Activated CD4-positive, CD25-positive, alpha-beta regulatory T cell (primary cell): ENCODE measurements around the gene OOEP.

ENCODE experiments used
- DNase-seq, 4 experiments: peaks; one replicate each; lab custom pipeline; 2025; lab: John Stamatoyannopoulos, UW

OOEP gene

DNA sequence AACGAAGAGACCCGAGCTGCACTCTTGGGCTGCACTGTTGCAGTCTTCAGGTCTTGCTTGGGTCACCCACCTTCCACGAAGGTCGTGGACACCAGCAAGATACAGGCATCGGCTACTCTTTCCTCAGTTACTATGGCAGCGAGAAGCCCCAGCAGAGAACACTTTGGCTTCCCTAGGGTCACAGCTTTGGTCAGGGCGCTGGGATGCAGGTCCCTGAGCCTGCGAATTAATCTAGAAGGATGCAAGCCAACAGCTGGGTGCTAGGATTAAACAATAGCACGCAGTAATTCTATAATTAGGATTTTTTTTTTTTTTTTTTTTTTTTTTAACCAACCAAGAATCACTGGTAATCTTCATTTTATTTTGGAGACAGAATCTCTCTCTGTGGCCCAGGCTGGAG is 5.1 kb downstream of the OOEP start:
- no peak for DNase-seq

DNA sequence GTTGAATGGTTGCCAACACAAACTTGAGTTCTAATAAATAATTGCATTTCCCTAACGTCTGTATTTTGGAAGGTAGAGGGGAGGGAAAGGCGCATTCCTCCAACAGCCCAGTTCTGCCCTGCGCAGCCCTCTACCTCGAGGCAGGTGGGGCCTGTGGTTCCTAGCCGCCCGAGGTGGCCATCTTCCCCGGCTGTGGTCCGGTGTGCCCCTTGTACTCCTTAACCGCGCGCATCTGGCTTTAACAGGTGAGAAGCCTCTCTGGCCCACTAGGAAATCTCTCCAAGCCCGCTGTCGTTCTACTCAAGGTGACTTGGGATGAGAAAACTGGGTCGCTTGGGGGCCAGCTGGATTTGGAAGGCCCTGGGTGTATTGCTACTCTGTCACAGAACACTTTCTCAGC is 5.6 kb downstream of the OOEP start:
- no peak for DNase-seq

- DNase-seq, result no peak
Measured at GRCh38 chr6:73363537-73363875, 6.2 kb downstream of the OOEP start.

DNA sequence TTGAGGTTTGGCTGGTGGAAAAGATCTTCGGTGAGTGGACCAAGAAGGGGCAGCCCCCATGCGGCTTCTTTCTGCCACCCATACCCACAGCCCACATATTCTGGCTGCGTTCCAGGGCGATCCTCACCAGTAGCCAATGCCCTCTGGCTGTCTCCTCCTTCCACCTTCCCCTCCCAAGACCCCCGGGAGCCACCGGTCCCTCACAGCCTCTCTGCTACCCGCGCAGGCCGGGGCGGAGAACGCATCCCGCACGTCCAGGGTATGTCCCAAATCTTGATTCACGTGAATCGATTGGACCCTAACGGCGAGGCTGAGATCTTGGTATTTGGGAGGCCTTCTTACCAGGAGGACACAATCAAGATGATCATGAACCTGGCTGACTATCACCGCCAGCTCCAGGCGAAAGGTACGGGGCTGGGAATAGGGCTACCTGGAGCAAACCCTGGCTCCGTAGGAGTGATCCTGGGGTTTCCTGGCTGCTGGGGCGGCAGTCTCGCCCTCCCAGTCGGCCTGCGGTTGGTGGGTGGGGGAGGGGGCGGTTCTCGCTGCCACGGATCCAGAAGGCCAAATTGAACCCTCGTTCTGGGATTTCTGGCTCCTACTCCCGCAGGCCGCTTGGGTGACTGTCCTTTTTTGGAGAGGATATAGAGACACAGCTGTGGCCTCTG is 6.7 kb downstream of the OOEP start:
- DNase-seq, result no peak

DNA sequence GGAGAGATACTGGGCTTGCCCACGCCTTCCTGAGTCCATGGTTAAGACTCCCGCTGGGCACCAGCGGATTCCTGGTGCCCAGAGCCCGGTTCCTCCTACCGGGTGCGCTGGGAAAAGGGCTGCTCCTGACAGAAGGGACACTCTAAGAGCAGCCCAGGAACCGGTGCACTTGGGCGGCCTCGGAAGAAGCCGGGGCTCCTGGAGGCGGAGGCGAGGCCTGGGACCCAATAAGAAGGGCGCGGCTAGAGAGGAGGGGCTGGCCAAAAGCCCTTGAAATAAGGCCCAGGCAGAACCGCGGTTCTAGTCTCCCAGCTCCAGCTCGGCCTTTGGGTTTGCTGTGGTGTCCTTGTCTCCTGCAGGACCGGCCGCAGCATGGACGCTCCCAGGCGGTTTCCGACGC is 7.3 kb downstream of the OOEP start, which contains the start of gene KHDC3L:
Gene KHDC3L (plus strand): TSS at position 301 of the 400 bp plus-strand sequence. CDS start 72 bp downstream, at position 373.
- no peak for DNase-seq

GRCh38 chr6:73353636-73354593 is 15.8 kb downstream of the OOEP start, which contains the start of gene DPPA5:
DPPA5 (minus strand) TSS chr6:73354276; CDS start chr6:73354225, 51 bp downstream.
- no peak for DNase-seq

DNA sequence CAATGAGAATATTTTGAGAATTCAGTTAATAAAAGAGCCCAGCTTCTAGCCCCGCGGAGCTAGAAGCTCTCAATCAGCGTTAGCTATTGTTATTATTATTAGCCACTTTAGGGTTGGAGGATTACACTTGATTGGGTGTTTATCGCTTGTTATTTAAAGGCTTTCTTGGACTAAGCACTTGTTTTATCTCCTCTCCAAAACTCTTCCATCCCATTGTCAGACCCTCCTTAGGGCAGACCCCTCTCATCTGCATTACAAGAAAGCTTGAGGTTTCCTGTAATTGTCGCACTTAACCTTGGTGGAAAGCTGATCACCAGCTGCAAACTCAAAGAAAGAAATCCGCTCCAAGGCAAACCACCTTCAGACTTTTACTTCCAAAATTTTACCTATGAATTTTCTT is 20.4 kb downstream of the OOEP start:
- DNase-seq, result no peak

DNA sequence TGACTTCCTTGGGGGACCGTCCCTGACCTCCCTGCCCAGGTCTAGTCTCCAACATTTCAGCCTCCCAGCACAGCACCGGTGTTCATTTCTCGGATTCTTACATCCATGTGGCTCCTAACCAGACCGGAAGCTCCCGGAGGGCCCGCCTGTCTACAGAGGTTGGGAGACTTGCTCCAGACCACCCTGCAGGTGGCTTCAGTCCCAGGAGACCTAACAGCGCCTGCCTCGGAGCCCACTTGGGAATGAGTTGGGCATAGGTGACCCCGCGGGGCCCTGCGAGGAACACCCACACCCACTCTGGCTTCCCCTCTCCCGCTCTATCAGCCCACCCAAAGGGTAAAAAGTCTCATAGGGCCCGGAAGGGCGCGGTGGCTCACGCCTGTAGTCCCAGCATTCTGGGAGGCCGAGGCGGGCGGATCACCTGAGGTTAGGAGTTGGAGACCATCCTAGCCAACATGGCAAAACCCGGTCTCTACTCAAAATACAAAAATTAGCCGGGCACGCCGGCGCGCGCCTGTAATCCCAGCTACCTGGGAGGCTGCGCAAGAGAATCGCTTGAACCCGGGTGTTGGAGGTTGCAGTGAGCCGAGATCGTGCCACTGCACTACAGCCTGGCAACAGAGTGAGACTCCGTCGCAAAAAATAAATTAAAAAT is 21.0 kb downstream of the OOEP start:
- no peak for DNase-seq

DNA sequence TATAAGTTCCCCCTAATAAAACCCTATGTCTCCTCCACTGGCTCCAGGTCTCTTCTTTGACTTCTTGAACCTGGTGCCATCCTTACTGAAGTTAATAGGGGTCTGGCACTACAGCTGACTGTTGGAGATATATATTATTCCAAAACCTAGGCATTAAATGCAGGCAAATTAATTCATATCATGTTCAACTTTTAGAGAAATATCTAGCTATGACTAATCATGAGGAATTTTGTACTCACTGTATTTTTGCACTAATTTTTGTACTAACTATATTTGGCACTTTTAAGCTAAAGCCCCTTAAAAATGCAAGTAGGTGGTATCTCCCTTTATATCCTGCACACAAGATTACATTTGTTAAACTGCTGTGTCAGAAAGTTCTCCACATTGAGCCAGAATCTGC is 26.5 kb downstream of the OOEP start:
- no peak for DNase-seq

- DNase-seq, result no peak
Measured at GRCh38 chr6:73342174-73342573, 27.5 kb downstream of the OOEP start.

- DNase-seq, result no peak
Measured at GRCh38 chr6:73341335-73341734, 28.4 kb downstream of the OOEP start.

DNA sequence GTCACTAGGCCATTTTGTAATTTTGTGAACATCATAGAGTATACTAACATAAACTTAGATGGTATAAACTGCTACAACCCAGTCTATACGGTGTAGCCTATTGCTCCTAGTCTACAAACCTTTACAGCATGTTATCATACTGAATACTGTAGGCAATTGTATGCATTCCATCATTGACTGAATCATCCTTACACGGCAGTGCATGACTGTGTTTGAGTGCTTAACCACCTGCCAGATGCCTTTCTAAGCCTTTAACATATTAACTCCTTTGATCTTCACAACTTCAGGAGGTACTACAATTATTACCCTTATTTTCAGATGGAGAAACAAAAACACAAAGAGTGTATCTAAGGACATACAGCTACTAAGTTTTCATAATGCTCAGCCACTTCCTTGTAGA is 29.6 kb downstream of the OOEP start:
- DNase-seq, result no peak

- DNase-seq, result no peak
Measured at GRCh38 chr6:73339340-73339739, 30.4 kb downstream of the OOEP start.

GRCh38 chr6:73329201-73329600 is 40.5 kb downstream of the OOEP start:
- no peak for DNase-seq

DNA sequence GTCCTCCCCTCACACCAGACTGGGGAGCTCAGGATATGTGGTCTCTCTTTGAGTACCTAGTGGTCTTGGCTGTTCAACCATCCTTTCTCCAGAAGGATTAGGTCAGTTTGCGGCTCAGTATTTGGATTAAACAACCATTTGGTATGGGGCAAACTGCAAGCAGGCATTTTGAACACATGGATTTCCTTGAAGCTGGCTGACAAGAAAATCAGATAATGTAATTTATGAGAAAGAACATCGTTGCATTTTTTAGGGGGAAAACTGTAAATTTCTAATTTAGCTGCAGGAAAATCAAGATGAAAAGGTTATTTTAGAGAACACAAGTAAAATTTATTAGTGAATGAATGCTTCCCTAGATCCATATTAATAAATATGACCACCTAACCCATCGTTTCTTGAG is 40.9 kb downstream of the OOEP start:
- DNase-seq, result no peak

DNA sequence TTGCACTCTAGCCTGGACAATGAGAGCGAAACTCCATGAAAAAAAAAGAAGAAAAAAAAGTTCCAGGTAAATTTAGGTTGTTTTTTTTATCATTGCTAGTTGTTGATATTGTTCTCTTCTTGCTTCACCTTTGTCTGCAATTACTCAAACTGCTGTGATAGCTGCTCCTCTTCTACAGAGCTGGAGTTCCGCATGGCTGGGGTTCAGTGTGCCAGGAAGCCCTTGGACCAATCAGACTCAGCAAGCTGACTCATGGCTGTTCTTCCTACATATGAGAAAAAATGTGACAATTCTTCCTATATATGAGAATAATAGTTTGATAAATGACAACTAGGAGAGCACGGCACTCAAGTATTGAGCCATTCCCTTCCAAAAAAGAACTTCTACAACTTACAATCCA is 44.0 kb downstream of the OOEP start:
- DNase-seq, result no peak

GRCh38 chr6:73323323-73323722 is 46.4 kb downstream of the OOEP start:
- no peak for DNase-seq
